GM12878 (cell line): Measurements from ENCODE around the gene CLIC6. TPM values are rescaled to one million over a fixed set of nuclear protein-coding genes. Genes with fewer than 3 reads are reported as not detected.

Experiments
- ATAC-seq: fragments of 200-7000 bp; cut with Tn5 transposase; 3 replicates; pipeline ENCODE4 v1.9.1; 2020; ENCODE audit warnings: mild to moderate bottlenecking, moderate library complexity
- BruUV-seq: library from RNA; stranded (reverse); fragments of 400-500 nt; replicated peaks from 2 replicates; lab custom pipeline; 2021; lab: Mats Ljungman, UMichigan
- CTCF ChIA-PET: fragments of 300-600 bp; sonication (Branson Sonifier 250); formaldehyde crosslinking; extraction: SDS; loops from one replicate; lab custom pipeline; 2021; ENCODE audit warnings: inconsistent platforms; lab: Yijun Ruan, JAX
- POLR2A ChIA-PET: fragments of 350-600 bp; formaldehyde crosslinking; extraction: SDS; loops from one replicate; lab custom pipeline; 2021; ENCODE audit warnings: inconsistent platforms; lab: Charles Lee
- RAD21 ChIA-PET: fragments of 300-600 bp; sonication (Branson Sonifier 250); formaldehyde crosslinking; loops from one replicate; lab custom pipeline; 2023; ENCODE audit warnings: antibody characterized with exemption; ENCODE audit not compliant: unreplicated experiment; lab: Charles Lee
- SMC1A ChIA-PET: fragments of 300-600 bp; sonication (Branson Sonifier 250); formaldehyde crosslinking; loops from one replicate; lab custom pipeline; 2023; ENCODE audit not compliant: unreplicated experiment, uncharacterized antibody; lab: Charles Lee
- DNase-seq: peaks from one replicate; pipeline ENCODE4 v3.0.0-alpha.2; 2011; ENCODE audit warnings: low read depth, low spot score
- FAIRE-seq: peaks from 3 replicates; lab custom pipeline; 2011; peaks lifted over from hg19 to GRCh38; lab: Jason Lieb, UNC
- H2AFZ ChIP-seq: 2 replicates; pipeline ENCODE4 v1.6.0; 2011; ENCODE audit warnings: low read depth, low read length, control low read depth; ENCODE audit not compliant: control insufficient read depth
- H3K27ac ChIP-seq: 2 replicates; pipeline ENCODE4 v1.5.1; 2011; ENCODE audit warnings: control low read depth; ENCODE audit not compliant: control insufficient read depth, insufficient read depth
- H3K27me3 ChIP-seq, 2 experiments: replicated peaks in 1 of 2; 2 replicates each; pipeline versions ENCODE4 v1.6.0 to v1.6.1; 2011; ENCODE audit warnings: low read length in 1 of 2; ENCODE audit not compliant: control insufficient read depth in 2 of 2, insufficient read depth in 2 of 2
- H3K36me3 ChIP-seq, 2 experiments: 2 replicates each; pipeline ENCODE4 v1.5.1; 2011; ENCODE audit warnings: low read length in 1 of 2; ENCODE audit not compliant: control insufficient read depth in 2 of 2, insufficient read depth in 2 of 2
- H3K4me1 ChIP-seq: 2 replicates; pipeline ENCODE4 v1.6.1; 2011; ENCODE audit warnings: mild to moderate bottlenecking, low read length, moderate library complexity, mixed read lengths; ENCODE audit not compliant: control insufficient read depth, insufficient read depth
- H3K4me2 ChIP-seq: 2 replicates; pipeline ENCODE4 v1.6.0; 2011; ENCODE audit warnings: control low read depth; ENCODE audit not compliant: control insufficient read depth, insufficient read depth
- H3K4me3 ChIP-seq: fragments of 200-600 bp; sonication (generic); 2 replicates; pipeline ENCODE4 v1.5.1; 2016
- H3K79me2 ChIP-seq: 2 replicates; pipeline ENCODE4 v1.6.0; 2011; ENCODE audit warnings: low read length; ENCODE audit not compliant: control insufficient read depth, insufficient read depth
- H3K9ac ChIP-seq: 2 replicates; pipeline ENCODE4 v1.8.0; 2011; ENCODE audit warnings: low read length, control low read depth, mixed read lengths; ENCODE audit not compliant: control insufficient read depth, insufficient read depth
- H3K9me3 ChIP-seq: replicated peaks from 3 replicates; pipeline ENCODE4 v1.5.1; 2011; ENCODE audit warnings: mild to moderate bottlenecking, low read length; ENCODE audit not compliant: control insufficient read depth, insufficient read depth
- H4K20me1 ChIP-seq: 2 replicates; pipeline ENCODE4 v1.6.0; 2011; ENCODE audit not compliant: control insufficient read depth, insufficient read depth
- CEBPZ ChIP-seq: fragments of 150-350 bp; IDR thresholded peaks from 2 replicates; pipeline ENCODE4 v1.6.1; 2016; ENCODE audit warnings: low read depth, low read length
- EP300 ChIP-seq, 2 experiments: fragments of 150-350 bp in 1 of 2; IDR thresholded peaks; 2 replicates each; pipeline ENCODE4 v1.6.1; 2011 to 2012; ENCODE audit warnings: low read depth in 2 of 2, low read length in 2 of 2, borderline replicate concordance in 1 of 2, improper control_type of control experiment in 1 of 2, inconsistent platforms in 1 of 2; ENCODE audit not compliant: control insufficient read depth in 1 of 2
- KAT2A ChIP-seq: conservative IDR thresholded peaks from 2 replicates; pipeline ENCODE4 v1.6.1; 2011; ENCODE audit warnings: low read depth, low read length; ENCODE audit not compliant: control insufficient read depth
- MEF2A ChIP-seq: IDR thresholded peaks from 2 replicates; pipeline ENCODE4 v1.6.1; 2011; ENCODE audit warnings: low read depth, mild to moderate bottlenecking, low read length, moderate library complexity; ENCODE audit not compliant: insufficient read depth
- RAD51 ChIP-seq: fragments of 450-650 bp; IDR thresholded peaks from 2 replicates; pipeline ENCODE4 v1.6.1; 2016; ENCODE audit warnings: moderate library complexity, mild to moderate bottlenecking, inconsistent platforms
- TARDBP ChIP-seq: IDR thresholded peaks from 2 replicates; pipeline ENCODE4 v1.6.1; 2016; ENCODE audit warnings: borderline replicate concordance
- USF1 ChIP-seq: IDR thresholded peaks from 2 replicates; pipeline ENCODE4 v1.6.1; 2011; ENCODE audit warnings: borderline replicate concordance, low read depth, mild to moderate bottlenecking, moderate library complexity, mixed read lengths, low read length; ENCODE audit not compliant: insufficient read depth; ENCODE audit errors: extremely low read length
- ZNF592 ChIP-seq: fragments of 450-650 bp; IDR thresholded peaks from 2 replicates; pipeline ENCODE4 v1.6.1; 2017; ENCODE audit warnings: mild to moderate bottlenecking, moderate library complexity
- WGBS: methylation state at CpG from one replicate; pipeline ENCODE4 v1.1.6; 2016; ENCODE audit warnings: low lambda C conversion rate; ENCODE audit not compliant: insufficient replicate concordance, insufficient coverage; ENCODE audit errors: missing lambda C conversion rate; 5-methylcytosine and 5-hydroxymethylcytosine counted together
- in situ Hi-C: fragments of 300-500 bp; cut with MboI; formaldehyde crosslinking; loops from 9 replicates; pipeline ENCODE4 v1.14.3; 2018; ENCODE audit warnings: mixed read lengths
- intact Hi-C: fragments of 100-400 bp; cut with micrococcal nuclease; formaldehyde crosslinking; loops from one replicate; pipeline ENCODE4 v1.14.2; 2022; ENCODE audit not compliant: unreplicated experiment
- polyA plus RNA-seq, 11 experiments: library from polyadenylated mRNA; depleted of rRNA in 4 of 11; unstranded in 6 of 11; stranded (reverse) in 5 of 11; fragments of >200 nt; fragmentation: Nextera tagmentation in 4 of 11; fragmentation: Illumina TruSeq in 1 of 11; extraction: Ambion mirVana in 4 of 11; extraction: Trizol in 1 of 11; gene quantifications; 1 replicate in 1 of 11; 2 replicates in 10 of 11; pipeline versions ENCODE4 v1.2.1 to v1.2.3, GENCODE V29; 2011 to 2016; ENCODE audit warnings: inconsistent platforms in 2 of 11, missing spikeins in 2 of 11, low read depth in 1 of 11
- total RNA-seq, 4 experiments: library from RNA; depleted of rRNA in 3 of 4; stranded (reverse); fragments of >200 nt in 3 of 4; fragmentation: Illumina TruSeq in 1 of 4; extraction: Trizol in 1 of 4; gene quantifications; 2 replicates each; pipeline versions ENCODE4 v1.2.1 to v1.2.3, GENCODE V29; 2013 to 2021

The CLIC6 gene
- total and polyA plus RNA-seq, 10 of the 15 experiments (the other 5 are each of a cell fraction or from before 2014, with no cell fraction given) = 5.7 to 34.1 (median 11.2) TPM

GRCh38 chr21:34688715-34689114 is 19.9 kb downstream of the CLIC6 start (continued):
- TF ChIP-seq CEBPZ (no peak), USF1 (no peak), KAT2A (no peak)

GRCh38 chr21:34690041-34690792 is 21.4 kb downstream of the CLIC6 start:
- no peak overlapping the region for H3K27ac ChIP-seq
- ChIA-PET POLR2A (no interaction called here), RAD21 (interaction anchor here (0.6 to 0.7 kb wide), 2 partner anchors 1093 to 1422 kb away, joined by 3 to 4 read pairs; no protein-coding TSS in a partner anchor), SMC1A (interaction anchor here (0.7 to 1.3 kb wide), 4 partner anchors 18 to 59 kb away, joined by 3 read pairs; no protein-coding TSS in a partner anchor), CTCF (interaction anchor here (1.1 to 6.2 kb wide), 4 partner anchors 17 to 55 kb away, joined by 3 to 50 read pairs (median 22); no protein-coding TSS in a partner anchor)
- no peaks in the 10 kb centered on the region; the same call in 2 of the 3 replicates for H3K9me3 ChIP-seq
- intact Hi-C loops = loop anchor here (5.0 kb wide), 1 partner anchor 197 kb away; no protein-coding TSS in a partner anchor
- DNase-seq = no peak
- no peaks in the 10 kb centered on the region for H3K27me3 ChIP-seq
- H3K36me3 ChIP-seq = no peaks in the 10 kb centered on the region
- in situ Hi-C loops = no loop called here
- no TSS peak for BruUV-seq
- H3K79me2 ChIP-seq = peaks cover 7% of the 10 kb centered on the region
- TF ChIP-seq EP300 (IDR thresholded peaks at IDR 0.05; ENCODE audit: borderline replicate concordance in 1 of 2, control insufficient read depth in 1 of 2, low read depth in 2 of 2, low read length in 2 of 2) (no peak), MEF2A (no peak), RAD51 (no peak), TARDBP (no peak), ZNF592 (no peak)
- H4K20me1 ChIP-seq = no peaks in the 10 kb centered on the region
- no peak overlapping the region for H3K9ac ChIP-seq
- H3K4me2 ChIP-seq = no peak overlapping the region
- peaks cover 29% of the 10 kb centered on the region for H3K4me1 ChIP-seq
- H3K4me3 ChIP-seq = no peak overlapping the region
- FAIRE-seq = no peak
- no peak overlapping the region for H2AFZ ChIP-seq
- WGBS = 61% methylated on average over 11 of the region's 11 CpGs
- ATAC-seq = peak; percentile 20; the same call in 2 of the 3 replicates
